Fibroblast of skin of right biceps (primary cell): ENCODE results near the gene FAT3.

ENCODE experiments used
- DNase-seq: peaks from one replicate; pipeline ENCODE4 v3.0.0-alpha.2; 2013

Gene FAT3

GRCh38 chr11:92224407-92225124 is at the start of gene FAT3:
TSS of gene FAT3 (plus strand) at chr11:92224818. CDS start at chr11:92352113, 127,295 bp downstream.
- peak; percentile 90 for DNase-seq

GRCh38 chr11:92179017-92179670 is 45.5 kb upstream of the FAT3 start:
- no peak for DNase-seq

- no peak for DNase-seq
These were observed 44.4 kb upstream of the FAT3 start for GRCh38 chr11:92180226-92180625.

GRCh38 chr11:92180664-92181251 is 43.9 kb upstream of the FAT3 start:
- DNase-seq, result peak; percentile 84

- DNase-seq, result no peak
These were observed 33.9 kb upstream of the FAT3 start for GRCh38 chr11:92190535-92191206.

- DNase-seq, result no peak
These were observed 32.5 kb upstream of the FAT3 start for GRCh38 chr11:92192141-92192540.

- DNase-seq, result no peak
These were observed 26.4 kb upstream of the FAT3 start for GRCh38 chr11:92198268-92198667.

GRCh38 chr11:92199991-92200390 is 24.6 kb upstream of the FAT3 start:
- DNase-seq, result no peak

GRCh38 chr11:92204731-92205130 is 19.9 kb upstream of the FAT3 start:
- DNase-seq, result no peak

- DNase-seq, result no peak
These were observed 18.2 kb upstream of the FAT3 start for GRCh38 chr11:92206441-92206840.

GRCh38 chr11:92211576-92212167 is 12.9 kb upstream of the FAT3 start:
- DNase-seq, result peak; percentile 31

GRCh38 chr11:92212530-92212929 is 12.1 kb upstream of the FAT3 start:
- no peak for DNase-seq

GRCh38 chr11:92216789-92217188 is 7.8 kb upstream of the FAT3 start:
- no peak for DNase-seq

GRCh38 chr11:92219476-92219875 is 5.1 kb upstream of the FAT3 start:
- no peak for DNase-seq

GRCh38 chr11:92222701-92223100 is 1.9 kb upstream of the FAT3 start:
- no peak for DNase-seq

GRCh38 chr11:92224054-92224406 is 588 bp upstream of the FAT3 start:
- DNase-seq, result no peak

GRCh38 chr11:92225125-92225567 is 528 bp downstream of the FAT3 start:
- no peak for DNase-seq

GRCh38 chr11:92225568-92226330 is 1.1 kb downstream of the FAT3 start:
- DNase-seq, result peak; percentile 42

GRCh38 chr11:92226331-92227229 is 2.0 kb downstream of the FAT3 start:
- DNase-seq, result peak; percentile 35

- DNase-seq, result no peak
These were observed 2.7 kb downstream of the FAT3 start for GRCh38 chr11:92227230-92227814.
